ENCODE results near the gene GLP2R.
"Not testable (repeated sequence)": the region's sequence is repeated elsewhere in the genome, so short reads cannot be mapped to it uniquely, and the experiment has no call there.

Gene GLP2R

DNA sequence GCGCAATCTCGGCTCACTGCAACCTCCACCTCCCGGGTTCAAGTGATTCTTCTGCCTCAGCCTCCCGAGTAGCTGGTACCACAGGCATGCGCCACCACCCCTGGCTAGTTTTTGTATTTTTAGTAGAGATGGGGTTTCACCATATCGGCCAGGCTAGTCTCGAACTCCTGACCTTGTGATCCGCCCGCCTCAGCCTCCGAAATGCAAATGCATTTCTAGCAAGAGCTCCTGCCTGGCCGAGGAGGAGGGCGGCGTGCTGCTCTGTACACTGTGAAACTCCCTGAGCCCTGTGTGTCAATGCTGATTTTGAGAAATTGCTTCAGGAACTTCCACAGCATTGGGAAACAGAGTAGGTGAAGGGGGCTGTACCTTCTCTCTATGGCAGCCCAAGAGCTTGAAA is 95.5 kb downstream of the GLP2R start:
- DNase-seq (ENCODE audit: low read depth in 1 of 2, low spot score in 1 of 2) = not testable (repeated sequence)

DNA sequence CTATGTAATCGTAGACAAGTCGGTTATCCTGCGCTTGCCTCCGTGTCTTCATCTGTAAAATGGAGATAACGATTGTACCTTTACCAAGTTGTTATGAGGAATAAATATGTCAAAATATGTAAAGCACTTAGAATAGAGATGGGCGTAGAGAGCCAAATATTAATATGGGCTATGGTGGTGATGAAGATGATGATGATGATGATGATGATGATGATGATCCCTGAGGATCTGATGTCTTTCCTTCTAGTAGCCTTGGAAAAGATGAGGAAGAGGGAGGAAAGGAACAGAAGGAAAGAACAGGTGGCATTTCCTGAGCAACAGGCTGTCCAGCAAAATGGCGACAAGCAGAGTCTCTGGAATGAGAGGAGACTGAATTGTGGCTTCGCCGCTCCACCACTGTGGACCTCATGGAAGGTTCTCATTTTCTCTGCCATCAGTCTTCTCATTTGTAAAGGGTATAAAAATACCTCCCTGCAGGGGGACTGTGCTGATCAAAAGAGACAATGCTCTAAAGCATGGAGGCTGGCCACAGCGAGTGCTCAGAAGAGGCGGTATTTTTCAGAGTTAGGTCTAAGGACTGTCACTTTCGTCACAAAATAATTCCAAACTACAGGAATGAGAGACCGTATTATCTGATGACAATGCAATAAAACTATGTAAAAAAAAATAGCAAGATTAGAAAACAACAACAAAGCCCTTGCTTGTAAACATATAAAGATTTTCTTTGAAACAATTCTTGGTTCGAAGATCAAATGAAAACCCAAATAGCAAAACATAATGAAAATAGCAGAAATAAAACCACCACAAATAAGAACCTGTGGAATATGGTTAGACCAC is 96.5 kb downstream of the GLP2R start:
- DNase-seq (ENCODE audit: low read depth in 1 of 2, low spot score in 1 of 2) = no peak

DNA sequence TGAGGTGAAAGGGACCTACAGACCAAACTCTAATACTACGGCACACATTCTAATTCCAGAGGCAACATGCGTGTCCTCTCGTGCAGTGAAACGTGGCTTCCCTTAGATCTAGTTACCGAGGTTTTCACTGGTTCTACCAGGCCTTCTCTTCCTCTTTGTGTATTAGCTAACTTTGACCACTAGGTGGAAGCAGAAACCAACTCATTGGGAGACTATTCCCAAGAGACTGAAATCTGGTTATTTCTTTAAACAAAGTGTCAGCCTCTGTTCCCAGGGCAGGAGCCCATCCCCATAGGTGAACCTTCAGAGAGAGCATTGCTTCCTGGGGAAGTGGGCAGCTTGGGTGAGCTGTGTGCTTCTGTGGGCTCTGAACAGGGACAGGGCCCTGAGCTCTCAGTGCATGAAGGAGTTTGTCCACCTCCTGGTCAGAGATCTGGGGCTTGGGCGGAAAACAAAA is 99.0 kb downstream of the GLP2R start:
- no peak for DNase-seq (ENCODE audit: low read depth in 1 of 2, low spot score in 1 of 2)

DNA sequence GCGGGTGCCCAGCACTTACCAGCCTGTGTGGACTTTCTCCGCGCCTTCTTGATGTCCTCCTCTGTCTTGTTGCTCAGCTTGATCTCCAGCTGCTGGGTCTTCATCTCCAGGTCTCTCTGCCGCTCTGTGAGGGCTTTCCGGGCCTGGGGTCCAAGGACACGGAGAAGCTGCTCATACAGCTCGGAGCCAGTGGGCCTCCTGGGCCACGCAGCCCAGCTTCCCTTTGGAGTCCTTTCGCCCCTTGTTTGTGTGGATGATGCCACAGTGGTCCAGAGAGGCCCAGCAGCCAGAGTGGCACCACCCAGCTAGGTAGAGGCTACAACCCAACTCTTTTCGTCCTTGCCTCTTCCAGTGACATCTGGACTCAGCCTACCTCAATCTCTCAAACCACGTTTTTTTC is 99.7 kb downstream of the GLP2R start:
- DNase-seq (ENCODE audit: low read depth in 1 of 2, low spot score in 1 of 2) = no peak

DNA sequence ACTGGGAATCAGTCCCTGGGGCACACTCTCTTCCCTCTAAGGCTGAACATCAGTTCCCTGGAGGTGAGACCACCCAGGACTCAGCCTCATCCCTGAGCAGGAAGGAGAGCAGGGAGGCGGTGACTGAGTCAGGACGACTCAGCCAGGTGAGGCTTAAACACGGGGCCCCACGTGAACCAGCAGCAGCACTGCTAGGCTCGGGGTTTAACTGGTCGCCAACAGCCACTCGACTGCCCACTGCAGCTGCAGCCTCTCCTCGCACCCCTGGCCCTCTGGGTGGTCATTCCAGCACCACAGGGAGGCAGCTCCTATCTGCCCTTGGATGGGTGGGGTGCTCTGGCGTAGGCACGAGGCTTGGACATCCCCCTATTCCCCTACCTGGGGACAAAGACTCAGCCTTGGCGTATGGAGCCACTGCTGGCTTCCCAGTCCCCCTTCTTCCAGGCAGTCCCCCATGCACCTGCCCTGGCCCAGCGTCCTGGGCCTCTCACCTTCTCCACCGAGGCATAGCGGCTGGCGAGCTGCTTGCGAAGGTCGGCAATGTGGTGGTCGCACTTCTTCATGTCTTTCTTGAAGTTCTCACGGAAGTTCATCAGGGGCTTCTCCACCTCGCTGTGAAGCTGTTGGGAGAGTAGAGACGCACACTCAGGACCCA is 100.6 kb downstream of the GLP2R start:
- DNase-seq (ENCODE audit: low read depth in 1 of 2, low spot score in 1 of 2) = no peak

DNA sequence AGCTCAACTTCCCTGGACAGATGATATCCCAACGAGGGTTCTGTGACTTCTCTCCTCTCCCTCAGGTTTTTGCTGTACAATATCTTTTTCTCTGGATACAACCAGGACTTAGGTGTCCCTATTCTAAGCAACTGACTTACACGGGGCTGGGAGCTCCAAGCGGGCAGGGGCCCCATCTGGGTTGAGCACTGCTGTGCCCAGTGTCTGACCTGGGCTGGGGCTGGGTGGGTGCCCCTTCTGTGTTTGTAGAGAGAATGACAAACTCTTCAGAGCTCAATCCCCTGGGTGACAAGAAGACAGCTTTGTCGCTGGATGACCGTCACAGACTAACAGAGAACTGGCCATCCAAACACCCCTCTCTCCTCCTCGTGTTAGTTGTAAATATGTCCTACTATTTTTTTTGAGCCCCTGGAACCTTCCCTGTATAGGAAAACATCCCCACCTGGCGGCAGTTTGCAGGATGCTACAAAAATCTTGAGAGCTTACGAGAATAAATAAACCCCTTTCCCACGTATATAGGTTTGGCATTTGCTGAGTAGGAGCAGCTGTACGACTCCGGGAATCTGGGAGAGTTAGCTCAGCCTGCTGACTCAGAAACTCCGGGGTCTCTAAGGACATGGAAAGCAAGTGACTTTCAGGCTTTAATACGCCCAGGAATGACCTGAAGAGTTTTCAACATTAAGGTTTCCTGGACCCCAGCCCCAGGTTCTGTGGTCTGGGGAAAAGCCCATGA is 103.0 kb downstream of the GLP2R start:
- no peak for DNase-seq (ENCODE audit: low read depth in 1 of 2, low spot score in 1 of 2)

DNA sequence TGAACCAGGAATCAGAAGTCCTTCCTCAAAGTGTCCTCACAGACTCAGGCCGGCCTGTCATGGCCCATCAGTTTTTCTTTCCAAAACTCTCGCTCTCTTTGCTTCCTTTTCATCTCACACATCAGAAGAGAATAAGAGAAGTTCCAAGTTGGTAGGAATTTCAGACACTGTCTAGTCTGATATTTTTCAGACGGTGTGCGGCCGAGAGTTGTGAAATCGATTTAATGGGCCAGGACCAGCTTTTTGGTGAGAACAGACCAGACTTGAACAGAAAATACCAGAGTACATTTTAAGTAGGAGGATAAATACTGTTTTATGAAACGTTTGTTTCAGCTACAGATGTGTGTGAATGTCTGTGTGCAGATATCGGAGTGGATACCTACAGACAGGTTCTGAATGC is 104.1 kb downstream of the GLP2R start:
- DNase-seq (ENCODE audit: low read depth in 1 of 2, low spot score in 1 of 2) = no peak

DNA sequence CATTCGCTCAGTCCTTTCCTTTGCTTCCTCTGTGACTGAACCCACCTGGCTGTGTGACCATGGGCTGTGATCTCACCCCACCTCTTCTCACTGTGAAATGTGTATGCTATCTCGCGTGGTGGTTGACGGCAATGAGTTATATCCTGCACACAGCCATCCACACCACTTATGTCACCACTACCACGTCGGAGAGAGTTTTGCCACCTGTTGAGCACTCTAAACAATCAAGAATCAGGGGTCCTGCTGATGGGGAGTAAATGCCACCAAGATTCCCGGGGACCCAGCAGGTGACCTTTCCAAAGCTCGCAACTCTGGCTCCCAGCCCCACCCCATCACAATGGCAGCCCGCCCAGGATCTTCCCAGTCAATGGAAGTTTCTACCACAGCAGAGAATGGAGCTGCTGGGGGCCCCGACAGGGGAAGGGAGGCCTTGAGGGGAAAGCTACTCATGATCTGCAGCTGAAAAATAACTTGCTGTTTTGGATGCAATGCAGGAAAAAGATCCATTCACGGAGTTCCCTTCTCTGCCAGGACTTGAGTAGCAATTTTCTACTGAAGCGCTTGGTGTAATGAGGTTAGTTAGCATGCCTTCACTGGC is 105.5 kb downstream of the GLP2R start:
- DNase-seq (ENCODE audit: low read depth in 1 of 2, low spot score in 1 of 2) = no peak

DNA sequence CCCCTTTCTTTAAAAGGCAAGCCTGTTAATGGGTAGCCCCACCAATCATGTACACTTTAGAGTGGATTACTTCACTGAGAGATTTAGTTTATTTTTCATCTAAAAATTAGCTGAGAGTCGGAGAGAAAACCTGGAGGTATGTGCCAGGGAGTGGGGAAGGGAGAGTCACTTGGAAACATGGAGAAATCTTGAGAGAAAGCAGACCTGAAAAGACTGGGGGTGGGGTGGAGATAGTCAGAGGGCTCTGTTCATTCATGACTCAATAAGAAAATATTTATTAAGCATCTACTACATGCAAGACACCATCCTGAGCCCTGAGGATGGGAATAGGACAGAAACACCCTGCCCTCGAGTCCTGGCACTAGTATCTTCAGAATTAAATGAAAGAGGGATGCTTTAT is 106.8 kb downstream of the GLP2R start:
- DNase-seq (ENCODE audit: low read depth in 1 of 2, low spot score in 1 of 2) = no peak

DNA sequence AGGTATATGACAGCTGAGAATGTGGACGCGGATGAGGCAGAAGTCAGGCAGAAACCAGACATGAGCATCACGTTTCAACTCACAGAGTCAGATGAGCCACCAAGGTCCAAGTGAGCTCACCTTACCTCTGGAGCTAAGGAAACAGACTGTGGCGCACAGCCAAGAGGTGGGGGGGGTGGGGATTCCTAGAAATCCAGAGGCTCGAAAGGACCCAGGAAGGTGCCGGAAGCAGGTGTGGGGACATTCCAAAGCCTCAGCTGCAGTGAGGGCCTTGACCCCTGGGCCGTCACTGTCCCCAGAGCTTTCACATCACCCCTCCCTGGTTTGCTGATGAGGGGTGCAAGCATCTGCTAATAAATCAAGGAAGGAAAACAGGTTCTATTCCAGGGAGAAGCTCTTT is 108.6 kb downstream of the GLP2R start:
- DNase-seq (ENCODE audit: low read depth in 1 of 2, low spot score in 1 of 2) = no peak

DNA sequence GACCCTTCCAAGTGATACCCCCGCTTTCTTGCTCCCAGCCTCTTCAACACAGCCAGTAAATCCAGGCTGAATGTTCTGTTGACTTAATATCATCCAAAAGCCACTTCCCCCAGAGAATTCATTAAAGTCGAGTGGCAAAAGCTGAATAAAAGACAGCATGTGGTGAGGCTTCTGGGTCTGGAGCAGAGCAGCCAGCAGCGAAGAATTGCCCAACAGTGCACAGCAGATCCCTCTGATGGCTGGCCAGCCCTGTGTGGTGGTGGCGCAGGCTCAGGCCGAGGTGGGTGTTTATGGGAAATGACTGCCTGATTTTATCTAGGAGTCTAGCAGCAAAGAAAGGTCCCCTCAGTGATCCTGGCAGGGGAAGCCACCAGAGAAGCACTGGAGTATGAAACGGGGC is 109.7 kb downstream of the GLP2R start:
- DNase-seq (ENCODE audit: low read depth in 1 of 2, low spot score in 1 of 2) = no peak

DNA sequence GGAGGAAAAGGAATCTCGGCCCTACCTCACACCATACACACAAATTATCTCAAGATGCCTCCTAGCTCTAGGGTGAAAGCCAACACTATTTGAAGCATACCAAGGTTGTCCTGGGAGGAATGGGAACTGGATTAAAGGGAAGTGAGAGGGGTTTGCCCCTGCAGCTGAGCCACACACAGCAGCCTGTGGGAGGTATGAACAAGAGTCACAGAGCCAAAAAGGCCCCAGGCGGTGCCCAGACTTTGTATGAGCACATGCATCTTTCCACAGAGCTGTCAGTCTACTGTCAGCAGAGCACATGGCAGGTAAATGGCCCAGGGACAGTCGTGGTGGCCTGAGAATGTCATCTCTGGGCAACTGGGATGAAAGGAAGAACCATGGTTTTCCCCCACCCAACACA is 110.4 kb downstream of the GLP2R start:
- DNase-seq (ENCODE audit: low read depth in 1 of 2, low spot score in 1 of 2) = no peak

DNA sequence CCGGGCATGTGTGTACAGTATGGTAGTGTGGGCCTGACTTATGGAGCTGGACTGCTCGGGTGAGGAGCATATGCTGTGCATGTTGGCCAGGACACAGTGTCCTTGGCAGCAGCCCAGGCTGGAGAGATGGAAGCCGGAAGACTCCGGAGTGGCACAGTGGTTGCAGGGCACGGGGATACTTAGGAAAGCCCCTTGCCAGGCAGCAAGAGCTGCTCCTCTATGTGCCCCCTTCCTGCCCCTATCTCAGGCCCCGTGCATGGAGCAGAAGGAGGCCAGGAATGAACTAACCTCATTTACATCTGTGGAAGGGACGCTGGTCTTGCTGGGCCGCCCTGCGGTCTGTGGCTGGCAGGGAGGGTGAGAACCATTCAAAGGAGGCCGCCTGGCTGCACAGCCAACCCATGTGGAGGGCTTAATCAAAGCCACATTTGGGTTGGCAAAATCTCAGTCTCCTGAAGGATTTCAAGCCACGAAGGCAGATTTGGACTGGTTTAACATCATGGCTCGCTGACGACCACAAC is 111.6 kb downstream of the GLP2R start:
- DNase-seq (ENCODE audit: low read depth in 1 of 2, low spot score in 1 of 2) = no peak

DNA sequence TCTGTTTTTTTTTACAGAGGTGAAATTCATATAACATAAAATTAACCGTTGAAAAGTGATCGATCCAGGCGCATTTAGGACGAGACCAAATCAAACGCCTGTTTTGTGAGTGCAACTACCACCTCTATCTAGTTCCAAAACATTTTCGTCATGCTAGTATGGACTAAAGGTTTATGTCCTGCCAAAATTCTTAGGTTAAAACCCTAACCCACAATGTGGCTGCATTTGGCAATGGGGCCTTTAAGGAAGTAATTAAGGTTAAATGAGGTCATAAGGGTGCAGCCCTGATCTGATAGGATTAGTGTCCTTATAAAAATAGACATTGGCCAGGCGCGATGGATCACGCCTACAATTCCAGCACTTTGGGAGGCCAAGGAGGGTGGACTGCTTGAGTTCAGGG is 112.2 kb downstream of the GLP2R start:
- no peak for DNase-seq (ENCODE audit: low read depth in 1 of 2, low spot score in 1 of 2)

DNA sequence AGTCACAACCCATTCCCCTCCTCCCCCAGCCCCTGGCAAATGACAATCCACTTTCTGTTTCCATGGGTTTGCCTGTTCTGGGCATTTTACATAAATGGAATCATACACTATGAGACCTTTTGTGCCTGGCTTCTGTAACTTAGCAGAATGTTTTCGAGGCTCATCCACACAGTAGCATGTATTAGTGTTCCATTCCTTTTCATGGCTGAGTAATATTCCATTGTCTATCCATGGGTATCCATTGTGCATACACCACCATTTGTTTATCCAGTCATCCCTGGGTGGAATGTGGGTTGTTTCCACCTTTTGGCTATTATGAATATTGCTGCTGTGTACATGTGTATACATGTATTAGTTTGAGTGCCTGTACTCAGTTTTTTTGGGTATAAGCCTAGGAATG is 113.0 kb downstream of the GLP2R start:
- no peak for DNase-seq (ENCODE audit: low read depth in 1 of 2, low spot score in 1 of 2)

DNA sequence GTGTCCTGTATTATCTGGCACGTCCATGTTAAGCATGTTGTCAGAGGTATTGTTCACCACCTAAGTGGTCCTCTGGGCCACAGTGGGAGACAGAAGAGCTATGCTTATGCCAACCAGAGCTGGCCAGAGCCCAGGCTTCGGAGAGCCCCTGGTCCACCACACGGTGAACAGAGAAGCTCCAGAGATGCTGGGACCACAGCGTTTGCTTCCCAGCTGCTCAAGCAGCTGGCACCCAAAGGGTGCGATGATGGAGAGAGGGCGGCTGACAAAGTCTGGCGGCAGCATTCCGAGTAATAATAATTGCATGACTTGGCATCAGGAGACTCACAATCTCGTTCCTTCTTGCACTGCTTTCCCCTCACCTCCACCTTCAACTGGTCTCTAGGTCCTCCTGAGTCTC is 115.1 kb downstream of the GLP2R start:
- no peak for DNase-seq (ENCODE audit: low read depth in 1 of 2, low spot score in 1 of 2)

DNA sequence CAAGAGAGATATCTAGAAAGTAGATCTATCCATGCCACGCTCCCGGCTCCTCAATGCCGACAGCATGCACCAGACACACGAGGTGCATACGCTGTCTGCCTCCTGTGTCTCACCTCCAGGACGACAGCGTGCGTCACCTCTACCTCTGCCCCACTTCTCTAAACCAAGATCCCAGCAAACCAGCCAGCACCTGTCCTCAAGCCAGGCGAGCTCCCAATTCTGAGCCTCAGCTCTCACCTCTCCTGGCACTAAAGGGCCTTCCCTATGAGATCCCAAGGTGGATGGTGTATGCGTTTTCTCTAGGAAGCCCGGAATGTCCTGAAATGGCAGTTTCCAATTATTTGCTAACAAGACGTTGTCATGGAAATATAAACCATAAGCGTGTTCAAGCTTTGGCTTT is 115.6 kb downstream of the GLP2R start:
- no peak for DNase-seq (ENCODE audit: low read depth in 1 of 2, low spot score in 1 of 2)
